Stomach smooth muscle (tissue), 2 donors: Measurements from ENCODE around the gene SERPINB4.
"Not testable (repeated sequence)": the region's sequence is repeated elsewhere in the genome, so short reads cannot be mapped to it uniquely, and the experiment has no call there.

Experiments used
- H3K27ac ChIP-seq: one replicate; pipeline ENCODE4 v1.7.0; 2013; ENCODE audit warnings: mild to moderate bottlenecking, low read length, inconsistent platforms
- H3K27me3 ChIP-seq, 2 donors: one replicate each; pipeline ENCODE4 v1.7.0; 2013; ENCODE audit warnings: low read length in 2 of 2; ENCODE audit not compliant: insufficient read depth in 2 of 2, control insufficient read depth in 1 of 2
- H3K36me3 ChIP-seq, 2 donors: one replicate each; pipeline ENCODE4 v1.7.0; 2013; ENCODE audit warnings: low read length in 2 of 2; ENCODE audit not compliant: control insufficient read depth in 2 of 2, insufficient read depth in 2 of 2
- H3K4me1 ChIP-seq: one replicate; pipeline ENCODE4 v1.7.0; 2013; ENCODE audit warnings: low read length; ENCODE audit not compliant: control insufficient read depth, insufficient read depth
- H3K4me3 ChIP-seq, 2 donors: one replicate each; pipeline ENCODE4 v1.7.0; 2013; ENCODE audit warnings: low read length in 2 of 2
- H3K9ac ChIP-seq, 2 donors: one replicate each; pipeline ENCODE4 v1.7.0; 2013; ENCODE audit warnings: low read length in 2 of 2, mild to moderate bottlenecking in 1 of 2
- H3K9me3 ChIP-seq, 2 donors: one replicate each; pipeline ENCODE4 v1.7.0; 2013; ENCODE audit warnings: low read length in 2 of 2; ENCODE audit not compliant: control insufficient read depth in 2 of 2
- donor health status: healthy.
- donor health status: Pancreatic carcinoma.

SERPINB4 gene

DNA sequence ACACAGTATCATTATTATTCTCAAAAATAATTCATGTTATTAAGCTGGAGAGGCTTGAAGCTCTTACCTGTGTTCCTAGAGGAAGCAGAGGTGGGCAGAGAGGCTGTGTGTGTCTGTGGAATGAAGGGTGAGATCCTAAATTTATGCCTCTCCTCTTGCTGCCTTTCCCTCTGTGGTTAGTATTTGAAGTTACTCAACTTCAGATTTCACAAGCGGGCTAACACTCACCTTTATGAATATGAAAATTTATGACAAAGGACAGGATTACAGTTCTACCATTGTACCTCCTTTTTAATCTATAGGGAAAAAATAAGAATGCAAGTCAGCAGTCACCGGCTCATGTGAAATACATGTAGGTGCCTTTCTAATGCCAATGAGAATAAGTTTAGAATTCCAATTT, at the start of gene SERPINB4:
Gene SERPINB4, minus strand, starts transcription at position 115 of the 400 bp plus-strand sequence. CDS start 679 bp downstream, outside the sequence.
- not testable (repeated sequence) for H3K9me3 ChIP-seq, H3K4me1 ChIP-seq, H3K27ac ChIP-seq, H3K27me3 ChIP-seq, H3K4me3 ChIP-seq, H3K36me3 ChIP-seq, H3K9ac ChIP-seq

GRCh38 chr18:63689064-63689463, 45.0 kb upstream of the SERPINB4 start:
- Histone ChIP-seq H3K36me3 (no peaks in the 10 kb centered on the region), H3K9me3 (no peaks in the 10 kb centered on the region), H3K27ac (no peak overlapping the region), H3K4me1 (no peaks in the 10 kb centered on the region), H3K4me3 (no peak overlapping the region), H3K27me3 (no peaks in the 10 kb centered on the region), H3K9ac (no peak overlapping the region)

DNA sequence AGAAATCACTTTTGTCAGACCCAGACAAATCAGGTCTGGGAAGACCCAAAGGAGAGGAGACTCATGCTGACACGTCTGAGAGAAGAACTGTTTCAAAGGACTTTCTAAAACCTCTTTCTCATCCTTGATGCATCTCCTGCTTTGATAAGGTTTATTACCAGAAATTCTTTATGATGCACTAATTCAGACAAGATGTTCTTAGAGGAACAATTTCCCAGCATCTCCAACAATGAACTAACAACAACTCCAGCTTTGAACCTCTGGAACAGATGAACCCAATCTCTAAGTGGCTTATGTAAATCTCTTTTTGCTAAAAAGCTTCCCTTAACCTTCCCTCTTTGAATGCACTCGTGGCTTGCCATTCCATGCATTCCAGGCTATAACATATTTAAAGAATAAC, 42.8 kb upstream of the SERPINB4 start:
- no peaks in the 10 kb centered on the region for H3K36me3 ChIP-seq
- no peaks in the 10 kb centered on the region for H3K27me3 ChIP-seq
- no peak overlapping the region for H3K9ac ChIP-seq
- H3K4me1 ChIP-seq: no peaks in the 10 kb centered on the region
- H3K27ac ChIP-seq: no peak overlapping the region
- H3K9me3 ChIP-seq: no peaks in the 10 kb centered on the region
- no peak overlapping the region for H3K4me3 ChIP-seq

- Histone ChIP-seq H3K4me1 (no peaks in the 10 kb centered on the region), H3K27me3 (no peaks in the 10 kb centered on the region), H3K4me3 (no peak overlapping the region), H3K27ac (no peak overlapping the region), H3K9me3 (no peaks in the 10 kb centered on the region), H3K36me3 (no peaks in the 10 kb centered on the region), H3K9ac (no peak overlapping the region)
Measured at GRCh38 chr18:63684718-63685117, 40.7 kb upstream of the SERPINB4 start.

- Histone ChIP-seq H3K9ac (no peak overlapping the region), H3K27me3 (no peaks in the 10 kb centered on the region), H3K27ac (no peak overlapping the region), H3K4me3 (no peak overlapping the region), H3K4me1 (no peaks in the 10 kb centered on the region), H3K9me3 (no peaks in the 10 kb centered on the region), H3K36me3 (no peaks in the 10 kb centered on the region)
Measured at GRCh38 chr18:63683890-63684289, 39.8 kb upstream of the SERPINB4 start.

GRCh38 chr18:63683152-63683551, 39.1 kb upstream of the SERPINB4 start:
- H3K27ac ChIP-seq: no peak overlapping the region
- H3K36me3 ChIP-seq: no peaks in the 10 kb centered on the region
- H3K9me3 ChIP-seq: no peaks in the 10 kb centered on the region
- no peaks in the 10 kb centered on the region for H3K4me1 ChIP-seq
- no peaks in the 10 kb centered on the region for H3K27me3 ChIP-seq
- H3K4me3 ChIP-seq: no peak overlapping the region
- H3K9ac ChIP-seq: no peak overlapping the region

- Histone ChIP-seq H3K9me3 (no peaks in the 10 kb centered on the region), H3K27me3 (no peaks in the 10 kb centered on the region), H3K4me3 (no peak overlapping the region), H3K36me3 (no peaks in the 10 kb centered on the region), H3K9ac (no peak overlapping the region), H3K4me1 (no peaks in the 10 kb centered on the region), H3K27ac (no peak overlapping the region)
Measured at GRCh38 chr18:63681449-63682340, 37.6 kb upstream of the SERPINB4 start.

- Histone ChIP-seq H3K4me3 (no peak overlapping the region), H3K27ac (no peak overlapping the region), H3K9ac (no peak overlapping the region), H3K27me3 (no peaks in the 10 kb centered on the region), H3K4me1 (no peaks in the 10 kb centered on the region), H3K9me3 (no peaks in the 10 kb centered on the region), H3K36me3 (no peaks in the 10 kb centered on the region)
Measured at GRCh38 chr18:63679820-63680606, 36.0 kb upstream of the SERPINB4 start.

DNA sequence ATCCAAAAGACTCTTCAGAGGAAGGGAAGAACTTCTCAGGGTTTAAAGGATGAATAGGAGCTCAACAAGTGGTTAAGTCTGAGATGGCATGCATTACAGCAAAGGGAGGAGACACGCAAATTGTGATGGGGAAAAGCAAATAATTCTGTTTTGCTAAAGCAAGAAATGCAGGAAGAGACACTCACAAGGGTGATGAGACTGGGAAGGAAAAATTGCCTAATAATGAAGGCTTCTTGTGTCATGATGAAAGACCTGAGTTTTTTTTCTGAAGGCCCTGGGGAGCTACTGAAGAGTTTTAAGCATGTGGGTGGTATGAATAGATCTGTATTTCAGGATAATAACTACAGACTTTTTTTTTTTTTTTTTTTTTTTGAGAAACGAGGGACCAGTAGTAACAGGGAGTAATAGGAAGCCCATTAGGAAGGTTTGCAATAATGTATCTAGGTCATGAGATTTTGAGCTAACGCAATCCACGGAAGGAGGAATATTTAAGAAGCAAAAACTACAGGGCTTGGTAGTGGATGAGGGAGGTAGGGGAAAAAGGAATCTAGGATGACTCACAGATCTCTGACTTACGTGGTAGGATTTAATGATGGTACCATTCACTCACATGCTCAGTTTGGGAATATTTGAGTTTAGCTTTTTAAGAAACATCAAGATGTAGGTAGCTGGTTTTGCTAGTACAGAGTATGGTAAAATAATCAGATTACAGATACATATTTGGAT, 33.6 kb upstream of the SERPINB4 start:
- no peaks in the 10 kb centered on the region for H3K27me3 ChIP-seq
- H3K4me3 ChIP-seq: no peak overlapping the region
- H3K27ac ChIP-seq: no peak overlapping the region
- H3K9ac ChIP-seq: no peak overlapping the region
- H3K9me3 ChIP-seq: no peaks in the 10 kb centered on the region
- H3K4me1 ChIP-seq: no peaks in the 10 kb centered on the region
- no peaks in the 10 kb centered on the region for H3K36me3 ChIP-seq

DNA sequence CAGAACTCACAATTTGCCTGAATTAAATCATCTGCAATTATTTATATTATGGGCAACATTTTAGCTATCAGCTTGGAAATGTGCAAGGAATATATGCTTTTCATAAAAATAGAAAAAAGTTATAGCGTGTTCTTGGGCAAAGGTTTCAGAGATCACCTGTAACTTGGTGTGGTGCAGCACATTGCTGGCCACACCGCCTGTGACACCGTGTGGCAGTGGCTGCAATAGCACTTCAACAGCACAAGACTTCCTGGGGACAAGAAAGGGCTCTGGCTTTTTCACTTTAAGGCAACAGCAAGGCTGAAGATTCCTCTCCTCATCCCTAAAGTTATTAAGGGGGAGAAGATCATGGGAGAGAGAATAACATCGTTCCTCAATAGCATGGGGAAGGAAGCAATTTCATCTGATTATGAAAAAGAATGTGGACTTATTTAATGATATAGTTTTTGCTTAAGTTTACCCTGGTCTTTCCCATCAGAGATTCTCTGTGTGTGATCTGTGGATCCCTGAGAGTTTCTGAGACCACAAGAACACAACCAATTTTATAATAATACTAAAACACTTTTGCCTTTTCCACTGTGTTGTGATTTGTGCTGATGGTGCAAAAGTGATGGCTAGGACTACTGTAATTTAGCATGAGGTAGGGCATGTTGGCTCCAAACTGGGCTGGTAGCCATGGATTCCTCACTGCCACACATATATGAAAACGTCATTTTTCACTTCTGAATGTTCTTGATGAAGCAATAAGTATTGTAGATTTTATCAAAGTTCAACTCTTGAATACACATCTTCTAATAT, 32.7 kb upstream of the SERPINB4 start:
- H3K27ac ChIP-seq: no peak overlapping the region
- no peaks in the 10 kb centered on the region for H3K27me3 ChIP-seq
- H3K36me3 ChIP-seq: no peaks in the 10 kb centered on the region

More for the DNA sequence above, 32.7 kb upstream of the SERPINB4 start:
- Histone ChIP-seq H3K4me1 (no peaks in the 10 kb centered on the region), H3K9ac (no peak overlapping the region), H3K9me3 (no peaks in the 10 kb centered on the region), H3K4me3 (no peak overlapping the region)
